Spleen (tissue), 7 donors: ENCODE data around the gene RBP7.

Experiments
- CTCF ChIP-seq, 11 experiments: fragments of 200-600 bp in 7 of 11; fragments of 450-650 bp in 4 of 11; sonication (generic) in 4 of 11; IDR thresholded peaks in 8 of 11; conservative IDR thresholded peaks in 3 of 11; 1 replicate in 7 of 11; 2 replicates in 4 of 11; pipeline versions ENCODE4 v1.4.0 to v1.8.0; 2016 to 2021; ENCODE audit warnings: antibody characterized with exemption in 11 of 11, inconsistent platforms in 4 of 11, mild to moderate bottlenecking in 1 of 11
- POLR2A ChIP-seq, 3 donors: fragments of 450-650 bp; IDR thresholded peaks; one replicate each; pipeline ENCODE4 v1.5.1; 2017; ENCODE audit warnings: antibody characterized with exemption in 3 of 3, mild to moderate bottlenecking in 1 of 3
- POLR2AphosphoS5 ChIP-seq, 3 donors: sonication (generic); formaldehyde crosslinking; IDR thresholded peaks; one replicate each; pipeline ENCODE4 v1.5.1; 2017; ENCODE audit warnings: antibody characterized with exemption in 3 of 3
- donor health status: DM: no; HTN: no; CAD: no; lungs with moderate emphysema.
- donor health status: DM: no; HTN: no; CAD: no.
- donor health status: DM: no; HTN: no; CAD: no.

GRCh38 chr1:9960706-9961562, 36.1 kb upstream of the RBP7 start:
- TF ChIP-seq CTCF (IDR thresholded peaks at IDR 0.05 in 8 of 11, conservative IDR thresholded peaks at IDR 0.05 in 3 of 11) (no peak), POLR2AphosphoS5 (IDR thresholded peaks at IDR 0.05) (no peak), POLR2A (IDR thresholded peaks at IDR 0.05) (no peak)
